ENCODE data around the gene CRTAC1. TPM values are rescaled to one million over a fixed set of nuclear protein-coding genes. Genes with fewer than 3 reads are reported as not detected.
A peak's percentile ranks its signal among the peaks of the same experiment; 100 is the strongest.

Gene CRTAC1
- total RNA-seq, 1 experiment from 2014 or later, result not detected

GRCh38 chr10:98029149-98030092, 1.0 kb downstream of the CRTAC1 start:
- no peak for DNase-seq (ENCODE audit: low read depth)

DNA sequence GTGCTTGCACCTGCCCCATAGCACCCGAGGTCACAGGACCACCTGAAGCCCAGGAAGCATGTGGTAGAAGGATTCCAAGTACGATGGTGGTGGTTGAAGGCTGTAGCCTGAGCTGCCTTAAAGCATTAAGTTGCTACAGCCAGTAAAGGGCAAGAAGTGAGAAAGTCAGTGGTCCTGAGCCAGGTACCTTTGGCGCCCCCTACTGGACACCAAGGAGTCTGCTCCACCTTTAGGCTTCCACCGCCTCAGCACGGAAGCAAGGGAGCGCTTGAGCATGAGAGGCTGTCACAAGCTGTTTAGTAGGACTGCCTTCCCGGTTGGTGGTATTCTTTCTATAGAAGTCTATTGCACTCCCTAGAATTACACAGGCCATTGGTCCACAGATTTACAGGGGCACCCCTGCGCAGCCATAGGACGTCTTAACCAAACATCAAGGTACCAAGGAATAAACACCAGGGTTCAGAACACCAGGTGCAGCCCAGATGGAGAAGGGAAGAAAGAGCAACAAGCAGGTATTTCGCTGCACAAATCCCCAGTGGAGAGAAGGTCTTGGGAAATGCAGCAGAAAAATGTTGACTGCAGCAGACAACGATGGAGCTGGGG, 2.2 kb downstream of the CRTAC1 start:
- DNase-seq (ENCODE audit: low read depth), result peak; percentile 32

DNA sequence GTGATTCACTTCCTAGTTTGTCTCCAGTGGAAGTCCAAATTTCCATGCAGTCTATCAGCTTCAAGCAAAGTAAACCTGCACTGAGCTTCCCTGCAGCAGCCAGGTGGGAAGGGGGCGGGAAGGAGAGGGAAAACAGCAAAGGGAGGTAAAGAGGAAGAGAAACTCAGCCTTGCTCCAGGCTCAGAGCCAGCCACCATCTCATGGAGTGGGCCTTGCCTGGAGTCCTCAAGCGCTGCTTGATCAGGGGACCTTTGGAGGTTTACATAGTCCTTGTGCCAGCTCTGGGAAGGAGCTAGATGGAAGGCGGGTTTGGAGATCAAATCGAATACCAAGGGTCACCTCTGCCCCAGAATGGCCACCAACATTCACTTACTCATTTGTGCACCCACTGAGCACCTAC, 7.4 kb downstream of the CRTAC1 start:
- no peak for DNase-seq (ENCODE audit: low read depth)

- no peak for DNase-seq (ENCODE audit: low read depth)
Observed at GRCh38 chr10:98020784-98021183, 9.6 kb downstream of the CRTAC1 start.

DNA sequence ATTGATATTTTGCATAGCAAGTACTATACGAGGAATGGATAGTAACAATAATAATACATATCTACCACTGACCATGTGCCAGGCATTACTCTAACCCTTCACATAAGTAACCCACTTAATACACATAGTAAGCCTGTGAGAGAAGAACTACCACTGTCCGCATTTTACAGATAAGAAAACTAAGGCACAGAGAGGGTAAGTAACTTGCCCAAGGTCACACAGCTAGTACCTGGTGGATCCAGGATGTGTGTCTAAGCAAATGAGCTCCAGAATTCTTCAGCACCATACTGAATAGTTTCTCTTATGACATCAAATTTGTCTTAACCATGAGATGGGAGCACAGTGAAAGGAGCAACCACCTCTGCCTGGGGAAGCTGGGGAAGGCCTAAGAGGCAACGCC, 10.2 kb downstream of the CRTAC1 start:
- no peak for DNase-seq (ENCODE audit: low read depth)

DNA sequence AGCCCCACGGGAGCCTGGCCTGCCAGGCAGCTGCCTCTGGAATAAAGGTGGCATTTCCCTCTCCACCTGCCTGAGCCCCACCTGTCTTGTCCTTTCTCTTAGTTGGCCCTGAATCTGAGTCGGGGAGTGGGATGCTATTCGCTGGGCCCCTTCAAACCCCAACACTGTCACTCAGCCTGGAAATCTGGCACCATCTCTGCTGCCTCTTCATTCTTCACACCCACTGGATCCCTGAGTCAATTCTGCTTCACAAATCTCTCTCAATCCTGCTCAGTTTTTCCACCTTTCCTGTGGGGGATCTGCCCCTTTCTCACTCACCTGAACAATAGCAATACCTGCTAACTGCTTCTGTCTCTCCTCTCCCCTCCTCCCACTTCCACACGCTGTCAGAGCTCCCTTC, 10.6 kb downstream of the CRTAC1 start:
- DNase-seq (ENCODE audit: low read depth), result no peak

DNA sequence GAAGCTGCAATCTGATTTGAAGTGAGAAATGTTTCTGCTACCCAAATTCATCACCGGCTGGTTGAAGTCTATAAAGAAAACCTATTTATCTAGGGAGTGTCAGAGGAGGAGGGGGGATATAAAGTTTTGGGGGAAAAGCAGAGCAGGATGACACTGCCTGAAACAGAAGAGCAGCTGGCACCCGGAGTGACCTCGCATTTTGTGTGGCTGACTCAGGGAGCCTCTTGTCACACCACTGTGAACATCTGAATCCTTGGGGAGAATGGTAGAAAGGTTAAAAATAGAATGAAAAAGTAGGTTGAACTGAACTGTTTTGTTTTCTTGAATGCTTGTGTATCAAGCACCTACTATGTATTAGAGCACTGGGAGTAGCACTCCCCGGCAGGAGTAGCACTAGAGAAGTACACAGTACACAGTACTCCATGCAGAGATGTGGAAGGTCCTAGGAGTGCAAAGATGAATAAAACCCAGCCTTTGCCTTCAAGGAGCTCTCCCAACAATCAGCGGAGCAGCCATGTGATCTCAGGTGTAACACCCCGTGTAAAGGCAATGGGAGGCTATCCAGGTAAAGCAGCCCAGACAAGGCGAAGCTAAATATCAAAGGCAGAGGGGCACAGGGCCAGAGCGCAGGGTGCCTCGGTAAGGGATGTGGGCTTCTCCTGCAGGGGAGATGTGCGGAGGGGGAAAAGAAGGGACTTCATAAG, 13.5 kb downstream of the CRTAC1 start:
- no peak for DNase-seq (ENCODE audit: low read depth)

DNA sequence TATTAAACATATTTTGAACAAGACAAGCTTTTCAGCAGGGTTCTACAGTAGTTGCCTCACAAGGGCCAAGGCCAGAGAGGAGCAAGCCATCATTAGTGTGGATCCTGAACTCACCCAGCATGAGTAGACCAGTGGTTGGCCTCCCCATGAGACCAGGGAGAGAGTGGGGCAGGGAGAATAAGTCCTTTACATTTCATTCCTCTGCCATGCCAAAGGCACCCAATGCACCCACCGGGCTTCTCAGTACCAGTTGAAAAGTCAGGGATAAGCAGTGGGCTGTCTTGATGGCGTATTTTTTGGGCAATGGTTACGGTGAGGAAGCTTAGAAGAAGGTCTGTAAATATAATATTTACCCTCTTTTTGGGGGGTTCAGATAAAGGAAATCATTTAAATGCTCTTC, 16.6 kb downstream of the CRTAC1 start:
- no peak for DNase-seq (ENCODE audit: low read depth)

DNA sequence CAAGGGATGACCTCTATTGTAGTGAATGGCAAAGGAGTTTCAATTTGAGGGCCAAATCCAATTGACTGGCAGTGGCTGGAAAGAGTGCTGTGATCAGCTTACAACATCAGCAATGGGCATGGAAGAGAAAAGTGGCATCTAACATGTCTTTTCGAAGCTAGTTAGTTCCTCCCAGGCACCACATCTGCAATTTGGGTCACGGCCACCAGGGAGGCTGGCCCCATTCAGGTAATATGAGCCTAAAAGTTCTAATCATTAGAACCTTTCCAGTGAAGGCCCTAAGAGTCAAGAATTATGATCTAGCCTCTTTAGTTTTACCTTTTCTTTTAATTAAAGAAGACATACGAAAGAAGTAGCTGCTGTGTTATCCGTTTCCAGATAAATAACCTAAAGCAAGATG, 17.3 kb downstream of the CRTAC1 start:
- DNase-seq (ENCODE audit: low read depth), result no peak

DNA sequence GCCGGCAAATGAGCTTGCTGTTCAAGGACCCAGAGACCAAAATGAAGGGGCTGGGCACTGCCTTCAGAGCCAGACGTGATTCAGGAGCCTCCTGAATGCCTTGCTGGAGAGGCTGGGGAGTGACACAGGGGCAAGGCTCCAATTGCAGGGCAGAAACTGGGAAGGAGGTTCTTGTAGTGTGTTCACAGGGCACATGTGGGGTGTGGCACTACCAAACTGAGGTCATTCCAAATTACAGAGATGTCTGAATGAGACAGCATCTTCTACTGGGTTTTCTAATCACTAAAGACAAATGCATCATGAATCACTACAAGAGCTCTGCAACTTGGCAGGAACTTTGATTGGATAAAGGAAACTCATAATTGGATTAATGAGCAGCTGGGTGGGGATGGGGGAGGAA, 17.8 kb downstream of the CRTAC1 start:
- no peak for DNase-seq (ENCODE audit: low read depth)

DNA sequence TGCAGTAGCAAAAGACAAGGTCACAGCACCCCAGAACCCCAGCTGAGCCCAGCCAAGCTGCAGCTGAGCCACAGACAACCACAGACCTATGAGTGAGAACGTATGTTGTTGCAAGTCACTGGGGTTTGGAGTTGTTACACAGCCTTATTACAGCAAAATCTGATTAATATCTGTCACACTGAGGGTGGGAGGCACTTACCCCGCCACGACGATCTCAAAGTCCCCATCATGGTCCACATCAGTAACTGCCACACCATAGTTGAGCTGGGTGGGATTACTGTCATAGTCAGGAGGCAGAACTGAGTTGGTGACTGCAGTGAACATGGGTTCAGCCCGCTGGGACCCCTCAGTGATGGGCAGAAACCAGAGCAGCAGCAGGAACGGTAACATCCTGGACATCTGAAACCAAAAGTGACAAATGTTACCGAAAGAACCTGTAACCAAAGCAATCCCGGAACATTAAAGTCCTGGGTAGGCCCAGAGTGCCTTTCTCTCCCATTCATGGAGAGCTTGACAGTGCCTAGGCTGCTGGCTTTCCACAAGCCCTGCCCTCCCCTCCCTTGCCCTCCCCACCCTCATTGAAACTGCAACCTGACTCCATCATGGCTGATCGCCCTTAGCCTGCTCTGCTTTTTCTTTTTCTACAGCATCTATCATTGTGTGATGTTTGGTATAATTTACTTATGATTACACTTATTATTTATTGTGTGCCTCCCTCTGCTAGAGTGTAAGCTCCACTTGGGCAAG, 19.3 kb downstream of the CRTAC1 start:
- no peak for DNase-seq (ENCODE audit: low read depth)

DNA sequence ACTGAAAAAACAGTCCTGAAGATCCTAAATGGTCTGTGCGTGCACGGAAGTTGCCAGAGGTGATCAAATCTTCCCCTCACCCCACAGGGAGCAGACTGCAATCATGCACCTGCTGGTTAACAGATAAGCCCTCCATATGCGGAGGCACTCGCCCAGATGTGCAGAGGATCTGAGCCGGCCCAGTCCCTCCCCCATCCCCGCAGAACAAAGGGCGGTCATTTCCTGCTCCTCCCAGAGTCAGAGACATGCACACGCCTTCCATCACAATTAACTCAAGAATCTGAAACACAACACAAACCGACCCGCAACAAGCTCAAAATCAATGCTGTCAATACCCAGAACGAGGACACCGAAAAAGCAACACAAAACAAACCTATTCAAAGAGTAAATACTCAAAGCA, 24.2 kb downstream of the CRTAC1 start:
- DNase-seq (ENCODE audit: low read depth), result no peak

- DNase-seq (ENCODE audit: low read depth), result no peak
Observed at GRCh38 chr10:98001736-98002135, 28.7 kb downstream of the CRTAC1 start.

DNA sequence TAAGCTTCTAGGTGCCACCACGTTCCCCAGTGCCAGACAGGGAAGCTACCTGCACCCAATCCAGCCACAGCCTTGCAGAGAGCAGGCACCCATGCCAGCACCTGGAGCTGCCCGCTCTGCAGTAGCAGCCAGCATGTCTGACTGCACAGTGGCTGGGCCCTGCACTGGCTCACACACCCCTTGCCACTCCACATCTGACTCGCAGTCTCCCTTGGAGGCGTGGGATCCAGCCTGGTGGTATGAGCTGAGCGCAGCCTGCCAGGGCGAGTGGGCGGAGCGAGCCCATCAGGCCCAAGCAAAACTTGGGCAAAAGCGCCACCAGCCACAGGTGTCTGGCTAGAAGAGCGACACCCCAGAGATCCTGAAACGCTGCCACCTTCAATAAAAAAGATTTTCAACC, 30.1 kb downstream of the CRTAC1 start:
- DNase-seq (ENCODE audit: low read depth), result no peak

DNA sequence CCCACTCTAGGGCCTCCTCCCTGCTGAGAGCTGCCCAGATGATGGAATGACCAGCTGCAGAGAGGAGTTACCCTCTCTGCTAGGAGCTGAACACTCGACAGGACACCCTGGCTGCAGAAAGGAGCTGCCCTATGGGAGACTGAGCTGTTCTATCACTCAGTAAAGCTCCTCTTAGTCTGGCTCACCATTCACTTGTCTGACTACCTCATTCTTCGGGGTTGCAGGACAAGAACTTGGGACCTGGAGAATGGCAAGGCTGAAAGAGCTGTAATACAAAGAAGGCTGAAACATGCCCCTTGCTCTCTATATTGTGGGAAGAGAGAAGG, 30.5 kb downstream of the CRTAC1 start:
- no peak for DNase-seq (ENCODE audit: low read depth)

GRCh38 chr10:97999066-97999922, 31.1 kb downstream of the CRTAC1 start:
- DNase-seq (ENCODE audit: low read depth), result no peak

- DNase-seq (ENCODE audit: low read depth), result peak; percentile 22
Observed at GRCh38 chr10:97991871-97992270, 38.5 kb downstream of the CRTAC1 start.

DNA sequence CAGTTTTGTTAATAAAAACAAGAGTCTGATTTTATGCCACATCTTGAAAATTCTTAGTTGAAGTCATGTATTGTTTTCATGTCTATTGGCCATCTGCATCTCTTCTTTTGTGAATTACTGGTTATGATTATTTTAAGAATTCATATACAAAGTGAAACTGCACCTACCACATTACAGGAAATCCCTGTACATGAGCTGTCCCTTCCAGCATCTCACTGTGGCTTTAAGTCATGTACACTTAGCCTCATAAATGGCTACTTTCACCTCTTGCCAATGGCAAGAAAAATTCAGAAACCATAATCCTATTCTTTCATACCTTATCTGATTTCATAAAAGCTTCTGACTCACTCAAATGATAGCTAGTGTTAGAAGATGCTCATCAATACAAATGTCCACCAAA, 48.6 kb downstream of the CRTAC1 start:
- DNase-seq (ENCODE audit: low read depth), result no peak

- DNase-seq (ENCODE audit: low read depth), result no peak
Observed at GRCh38 chr10:97977673-97978072, 52.7 kb downstream of the CRTAC1 start.

- no peak for DNase-seq (ENCODE audit: low read depth)
Observed at GRCh38 chr10:97975598-97975997, 54.8 kb downstream of the CRTAC1 start.
